GM18517 (cell line): ENCODE measurements around the gene RALGPS1.
"Not testable (repeated sequence)": the region's sequence is repeated elsewhere in the genome, so short reads cannot be mapped to it uniquely, and the experiment has no call there.

Experiments
- ATAC-seq: cut with Tn5 transposase; IDR thresholded peaks from one replicate; pipeline ENCODE4 v1.9.1; 2021; ENCODE audit warnings: mild to moderate bottlenecking, moderate library complexity; ENCODE audit not compliant: unreplicated experiment

RALGPS1 gene

DNA sequence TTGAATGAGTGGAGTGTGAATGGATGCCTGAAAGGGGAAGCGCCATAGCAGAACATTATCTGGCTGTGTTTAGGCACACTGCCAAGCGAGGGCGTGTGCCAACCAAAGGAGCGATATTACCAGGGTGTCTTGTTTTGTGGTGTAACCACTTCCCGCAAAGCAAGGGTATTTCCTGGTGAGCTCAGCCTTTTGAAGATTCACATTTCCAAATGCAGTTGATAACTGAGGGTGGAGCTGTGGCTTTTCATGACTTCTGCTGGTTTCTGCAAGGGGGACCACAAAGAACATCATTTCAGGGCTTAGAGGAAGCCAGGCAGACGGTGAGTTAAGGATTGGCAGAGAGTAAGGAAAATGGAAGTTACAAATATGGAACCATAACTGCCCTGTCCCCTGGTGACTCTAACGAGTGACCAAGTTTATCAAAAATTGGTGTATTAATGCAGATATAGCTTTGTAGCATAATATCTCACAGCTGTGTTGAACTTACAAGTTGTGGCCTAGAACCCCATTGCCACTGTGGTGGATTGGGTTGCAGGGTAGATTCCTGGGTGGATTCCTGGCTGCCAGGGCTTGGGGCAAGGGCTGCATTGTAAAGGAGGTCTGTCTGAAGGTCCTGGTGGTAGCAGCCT, 71.4 kb downstream of the RALGPS1 start:
- peak; percentile 78 for ATAC-seq

DNA sequence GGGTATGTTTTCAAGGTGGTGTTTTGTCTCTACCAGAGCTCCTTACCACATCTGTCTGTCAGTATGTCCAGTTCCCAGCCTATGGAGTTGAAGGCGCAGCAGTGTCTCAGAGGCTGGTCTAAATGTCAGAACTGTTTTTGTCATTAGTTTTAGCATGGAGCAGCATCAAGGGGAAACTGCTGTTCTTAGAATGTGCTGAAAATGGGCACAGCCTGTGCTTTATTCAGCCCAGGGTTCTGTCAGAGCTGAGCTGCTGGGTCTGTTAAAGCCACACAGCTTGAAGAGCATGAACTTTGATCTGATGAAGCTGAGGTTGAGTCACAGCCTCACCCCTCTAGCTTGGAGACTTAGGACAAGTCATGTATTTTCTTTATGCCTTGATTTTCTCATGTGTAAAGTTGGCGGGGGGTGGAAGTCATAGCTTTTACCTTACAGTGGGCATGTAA, 71.9 kb downstream of the RALGPS1 start:
- no peak for ATAC-seq

DNA sequence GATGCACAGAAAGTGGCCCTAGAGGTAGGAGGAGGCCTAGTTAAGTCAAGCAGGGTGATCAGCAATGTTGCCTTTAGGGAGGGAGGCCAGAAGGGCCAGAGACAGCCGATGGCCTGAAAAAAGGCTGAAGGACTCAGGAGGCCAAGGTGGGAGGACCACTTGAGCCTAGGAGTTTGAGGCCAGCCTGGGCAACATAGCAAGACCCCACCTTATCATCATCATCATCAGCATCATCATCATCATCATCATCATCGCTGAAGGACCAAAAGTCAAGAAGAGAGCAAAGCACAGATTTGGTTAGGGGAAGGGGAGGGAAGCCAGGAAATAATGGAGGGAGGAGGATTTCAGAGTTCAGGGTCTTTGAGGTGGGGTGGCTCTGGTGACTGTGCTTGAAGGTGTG, 74.3 kb downstream of the RALGPS1 start:
- no peak for ATAC-seq

DNA sequence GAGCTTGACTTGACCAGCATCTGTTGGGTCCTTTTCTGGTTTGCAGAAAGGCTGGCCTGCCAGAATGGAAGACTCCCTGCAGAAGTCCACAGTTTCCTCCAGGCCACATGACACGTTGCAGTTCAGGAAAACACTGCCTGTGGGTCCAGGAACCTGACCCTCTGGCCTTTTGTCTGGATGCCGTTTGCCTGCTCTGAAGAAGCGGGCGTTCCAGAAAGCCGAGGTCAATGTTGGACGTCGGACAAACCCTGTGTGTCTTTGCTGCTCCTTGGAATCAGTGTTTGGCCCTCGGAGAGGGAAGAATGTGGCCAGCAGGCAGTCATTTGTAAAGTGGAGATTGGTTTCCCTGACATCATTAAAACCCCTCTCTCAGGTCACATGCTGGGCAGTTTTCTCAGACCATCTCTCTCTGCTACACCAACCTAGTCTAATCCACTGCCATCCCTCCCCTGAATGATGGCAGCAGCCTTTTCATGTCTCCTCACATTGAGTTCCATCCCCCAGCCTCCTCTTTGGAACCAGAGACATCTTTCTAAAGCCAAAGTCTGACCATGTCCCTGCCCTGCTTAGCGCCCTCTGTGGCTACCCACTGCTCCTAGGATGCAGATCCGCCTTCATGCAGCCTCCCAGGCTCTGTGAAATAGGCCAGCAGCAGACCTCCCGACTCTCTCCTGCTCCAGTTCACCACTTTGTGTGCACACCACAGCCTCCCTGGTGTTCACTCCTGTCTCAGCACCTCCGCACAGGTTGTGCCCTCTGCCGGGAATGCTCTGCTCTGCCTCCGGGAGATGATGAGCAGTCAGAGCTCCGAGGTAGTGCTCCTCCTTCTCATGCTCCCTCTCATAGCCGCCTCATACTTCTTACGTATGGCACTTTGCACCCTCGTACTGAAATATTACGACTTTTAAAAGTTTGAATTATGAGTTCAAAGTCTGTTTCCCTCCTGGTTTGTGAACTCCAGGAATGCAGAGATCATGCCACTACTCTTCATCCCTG, 75.6 kb downstream of the RALGPS1 start:
- ATAC-seq = no peak

DNA sequence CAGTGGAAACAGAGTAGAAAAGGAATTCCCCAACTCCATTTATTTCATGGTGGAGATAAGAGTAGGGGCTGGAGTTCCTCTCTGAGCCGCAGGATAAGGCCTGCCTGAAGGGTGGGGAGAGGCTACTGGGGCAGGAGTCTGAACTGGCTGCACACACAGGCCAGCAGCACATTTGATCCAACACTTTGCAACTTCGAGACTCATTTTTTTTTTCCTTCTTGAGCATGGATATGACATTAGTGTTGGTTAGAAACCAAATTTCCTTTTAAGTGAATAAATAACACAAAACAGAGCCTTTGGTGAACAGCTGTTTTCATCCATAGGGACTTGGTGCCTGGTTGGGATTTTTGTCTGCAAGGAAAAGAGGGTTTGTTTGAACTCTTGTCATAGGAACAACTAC, 76.6 kb downstream of the RALGPS1 start:
- ATAC-seq = no peak

DNA sequence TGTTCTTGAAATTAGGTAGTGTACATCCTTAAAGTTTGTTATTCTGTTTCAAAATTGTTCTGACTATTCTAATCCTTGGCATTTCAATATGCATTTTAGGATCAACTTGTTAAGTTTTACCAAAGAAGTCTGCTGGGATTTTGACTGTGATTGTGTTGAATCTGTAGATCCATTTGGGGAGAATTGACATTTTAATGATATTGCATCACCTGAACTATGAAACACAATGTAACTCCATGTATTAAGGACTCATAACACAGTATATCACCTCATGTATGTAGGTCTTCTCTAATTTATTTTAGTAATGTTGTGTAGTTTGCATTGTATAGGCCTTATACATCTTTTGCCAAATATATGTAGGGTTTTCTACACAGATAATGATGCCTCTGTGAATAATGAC, 77.8 kb downstream of the RALGPS1 start:
- ATAC-seq = no peak

DNA sequence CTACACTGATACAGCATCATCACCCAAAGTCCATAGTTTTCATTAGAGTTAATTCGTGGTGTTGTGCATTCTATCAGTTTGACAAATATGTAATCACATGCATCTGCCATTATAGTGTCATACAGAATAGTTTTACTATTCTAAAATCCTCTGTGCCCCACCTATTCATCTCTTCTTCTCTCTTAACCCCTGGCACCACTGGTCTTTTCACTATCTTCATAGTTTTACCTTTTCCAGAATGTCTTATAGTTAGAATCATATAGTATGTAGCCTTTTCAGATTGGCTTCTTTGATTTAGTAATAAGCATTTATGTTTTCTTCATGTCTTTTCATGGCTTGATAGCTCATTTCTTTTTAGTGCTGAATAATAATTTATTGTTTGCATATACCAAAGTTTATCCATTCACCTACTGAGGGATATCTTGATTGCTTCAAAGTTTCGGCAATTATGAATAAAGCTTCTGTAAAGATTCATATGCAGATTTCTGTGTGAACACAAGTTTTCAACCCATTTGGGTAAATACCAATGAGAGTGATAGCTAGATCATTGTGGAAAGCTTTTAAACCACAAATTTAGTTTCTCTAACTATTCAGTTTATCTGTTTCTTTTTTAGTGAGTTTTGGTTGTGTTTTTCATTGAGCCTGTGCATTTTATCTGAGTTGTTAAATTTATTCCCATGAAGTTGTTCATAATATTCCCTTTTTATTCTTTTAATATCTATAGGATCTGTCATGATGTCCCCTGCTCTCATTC, 84.9 kb downstream of the RALGPS1 start:
- no peak for ATAC-seq

DNA sequence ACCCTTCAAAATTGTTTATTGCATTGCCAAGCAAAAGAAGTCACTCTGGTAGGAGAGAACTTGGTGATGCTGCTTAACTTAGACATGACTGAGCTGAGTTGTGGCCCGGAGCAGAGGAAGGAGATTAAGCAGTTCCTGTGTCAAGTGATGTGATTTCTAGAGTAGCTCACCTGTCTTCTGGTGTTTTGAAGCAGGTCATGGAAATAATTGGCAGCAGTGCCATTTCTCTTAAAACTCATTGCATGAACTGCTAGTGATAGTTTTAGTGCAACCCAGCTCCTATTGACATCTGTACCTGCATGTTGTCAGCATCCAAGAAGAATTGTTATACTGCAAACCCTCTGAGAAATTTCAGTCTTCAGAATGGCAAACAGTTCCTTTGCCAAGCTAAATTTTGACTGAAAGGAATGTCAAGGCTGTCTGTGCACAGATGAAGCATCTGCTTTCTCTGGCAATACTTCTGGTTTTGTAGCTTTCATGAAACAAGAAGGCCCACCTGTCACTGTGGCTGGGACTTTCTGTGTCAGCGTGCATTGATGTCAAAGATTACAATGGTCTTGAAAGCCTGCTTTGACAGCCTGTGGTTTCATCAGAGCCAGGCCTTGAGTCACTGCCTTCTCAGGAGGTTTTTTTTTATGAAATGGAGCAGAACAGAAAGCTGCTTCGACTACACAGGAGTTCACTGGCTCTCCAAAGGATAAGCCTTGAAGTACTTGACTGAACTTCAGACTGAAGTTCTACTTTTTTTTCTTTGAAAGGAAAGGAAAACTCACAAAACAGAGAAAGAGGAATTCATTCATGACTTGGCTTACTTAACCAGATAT, 90.6 kb downstream of the RALGPS1 start:
- peak; percentile 87 for ATAC-seq

DNA sequence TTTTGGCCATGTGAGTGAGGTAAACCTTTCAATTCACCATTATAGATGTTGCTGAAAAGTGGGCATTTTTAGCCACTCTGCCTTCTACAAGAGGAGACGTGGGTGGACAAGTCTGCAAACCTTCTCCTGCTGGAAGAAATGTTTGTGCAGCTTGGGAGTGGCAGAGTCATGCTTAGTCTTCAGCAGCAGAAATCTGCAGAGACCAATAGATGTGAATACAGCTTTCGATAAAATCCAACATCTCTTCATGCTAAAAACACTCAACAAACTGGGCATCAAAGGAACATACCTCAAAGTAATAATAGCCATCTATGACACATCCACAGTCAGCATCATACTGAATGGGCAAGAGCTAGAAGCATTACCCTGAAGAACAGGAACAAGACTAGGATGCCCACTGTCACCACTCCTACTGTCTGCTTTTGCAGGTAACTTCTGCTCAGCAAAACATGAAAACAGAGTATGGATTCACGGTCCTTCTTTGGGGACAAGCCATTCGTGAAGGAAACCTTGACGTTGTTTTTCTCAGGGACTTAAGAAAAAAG, 91.3 kb downstream of the RALGPS1 start:
- peak; percentile 19 for ATAC-seq

DNA sequence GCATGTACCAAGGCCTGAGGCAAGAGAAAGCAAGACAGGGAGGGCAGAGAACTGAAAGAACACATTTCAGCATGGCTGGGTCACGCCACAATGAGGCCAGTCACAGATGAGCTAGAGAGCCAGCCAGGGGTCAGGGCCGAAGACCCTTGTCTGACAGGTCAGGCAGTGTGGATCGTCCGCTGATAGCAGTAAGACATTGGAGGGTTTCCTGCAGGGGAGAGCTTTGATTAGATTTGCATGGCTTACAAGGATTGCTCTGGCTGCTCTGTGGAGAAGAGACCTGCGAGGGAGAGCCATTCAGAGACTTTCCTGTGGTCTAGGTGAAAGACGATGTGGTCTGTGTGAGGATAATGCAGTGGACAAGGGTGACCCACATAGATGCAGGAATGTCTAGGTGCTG, 93.1 kb downstream of the RALGPS1 start:
- no peak for ATAC-seq

DNA sequence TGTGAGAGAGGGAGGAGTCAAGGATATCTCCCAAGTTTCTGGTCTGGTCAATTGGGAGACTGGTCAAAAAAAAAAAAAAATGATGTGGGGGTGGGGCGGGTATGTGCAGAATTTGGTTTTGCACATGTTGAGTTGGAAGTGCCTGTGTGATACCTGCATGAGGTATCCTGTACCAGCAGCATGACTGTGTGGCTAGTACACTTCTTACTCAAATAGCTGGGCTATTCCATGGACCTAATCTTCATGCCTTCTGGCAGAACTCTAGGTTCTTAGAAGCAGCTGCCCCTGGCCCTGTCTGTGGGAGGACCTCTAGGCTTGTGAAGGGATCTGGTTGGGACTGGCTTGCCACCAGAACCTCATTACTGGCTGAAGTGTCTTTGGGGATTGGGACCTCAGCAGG, 93.5 kb downstream of the RALGPS1 start:
- no peak for ATAC-seq

DNA sequence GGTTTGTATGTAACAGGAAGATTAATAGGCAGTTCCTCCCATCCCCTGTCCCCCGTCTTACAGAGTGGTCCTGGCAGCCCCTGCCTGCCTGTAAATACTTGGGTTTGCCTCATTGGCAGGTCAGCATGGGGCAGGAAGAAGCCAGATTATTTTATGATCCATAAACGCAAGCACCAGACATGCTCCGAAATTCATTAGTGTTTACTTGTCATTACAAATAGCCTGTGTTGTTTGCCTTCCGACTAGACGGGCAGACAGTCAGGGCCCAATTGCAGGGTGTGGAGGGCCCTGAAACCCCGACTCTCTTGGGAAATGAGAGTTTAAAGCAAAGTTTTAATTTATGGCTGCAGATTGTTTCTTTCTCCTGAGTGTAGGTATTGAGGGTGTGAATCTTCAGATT, 97.2 kb downstream of the RALGPS1 start:
- ATAC-seq = no peak

DNA sequence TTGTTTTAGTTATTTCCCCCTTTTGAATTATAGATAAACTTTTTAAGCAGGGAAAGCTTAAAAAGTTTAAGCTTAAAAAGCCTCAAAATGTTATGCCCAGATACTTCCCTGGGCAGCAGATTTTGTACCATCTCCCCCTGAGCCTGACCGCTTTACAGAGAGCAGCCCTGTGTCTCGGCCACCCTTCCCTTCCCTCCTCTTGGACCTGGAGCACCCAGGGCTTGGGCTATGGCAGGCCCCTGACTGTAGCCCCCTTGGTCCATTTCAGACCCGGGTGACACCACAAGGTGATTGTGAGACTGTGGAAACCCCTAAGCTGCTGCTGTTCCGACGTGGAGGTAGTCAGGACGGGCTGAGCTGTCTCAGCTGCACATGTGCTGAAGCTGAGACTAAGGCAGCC, 97.7 kb downstream of the RALGPS1 start:
- ATAC-seq = no peak

DNA sequence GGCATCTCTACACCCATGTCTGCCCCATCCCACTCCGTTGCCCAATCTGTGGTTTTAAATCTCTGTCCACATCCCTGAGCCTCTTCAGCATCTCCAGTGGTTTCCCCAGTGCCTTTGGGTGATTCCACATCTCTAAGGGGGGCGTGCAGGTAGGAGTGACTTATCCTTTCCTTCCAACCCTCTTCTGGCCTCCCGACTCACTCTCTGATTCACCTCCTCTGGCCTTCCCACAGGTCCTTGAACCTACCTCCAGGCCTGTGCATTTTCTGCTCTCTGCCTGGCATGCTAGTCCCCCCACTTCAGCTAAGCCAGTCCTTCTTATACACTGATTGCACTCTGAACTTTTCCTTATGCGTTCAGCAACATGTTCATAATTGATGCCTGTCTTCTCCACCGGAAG, 99.0 kb downstream of the RALGPS1 start:
- ATAC-seq = no peak

DNA sequence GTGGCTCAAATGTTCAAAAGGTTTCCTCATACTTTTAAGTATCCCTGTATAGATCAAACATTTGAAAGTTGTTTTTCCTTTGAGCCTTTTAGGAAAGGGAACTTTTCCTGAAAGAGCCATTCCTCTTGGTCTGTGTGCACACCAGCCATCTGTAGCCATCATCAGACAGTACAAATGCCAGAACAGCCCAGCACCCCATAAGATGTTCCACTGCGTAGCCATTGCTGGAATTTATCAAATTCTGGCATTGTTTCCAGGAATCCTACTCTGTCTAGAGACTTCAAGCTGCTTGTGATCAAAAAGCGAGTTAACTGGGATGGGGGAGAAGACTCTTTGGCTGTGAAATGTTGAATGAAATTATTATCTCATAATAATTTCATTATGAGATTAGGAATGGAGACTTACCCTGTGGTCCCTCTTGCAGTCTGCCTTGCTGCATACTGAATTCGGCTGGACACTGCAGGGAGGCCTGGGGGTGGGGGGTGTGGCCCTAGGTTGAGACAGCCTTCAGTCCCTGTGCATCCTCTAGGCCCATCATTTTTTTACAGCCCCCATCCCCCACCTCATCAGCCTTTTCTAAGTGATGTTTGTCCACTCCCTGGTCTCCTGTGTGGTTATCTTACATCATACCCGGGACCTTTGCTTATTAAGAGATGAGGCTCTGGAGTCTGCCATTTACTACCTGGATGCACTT, 99.8 kb downstream of the RALGPS1 start:
- ATAC-seq = no peak

DNA sequence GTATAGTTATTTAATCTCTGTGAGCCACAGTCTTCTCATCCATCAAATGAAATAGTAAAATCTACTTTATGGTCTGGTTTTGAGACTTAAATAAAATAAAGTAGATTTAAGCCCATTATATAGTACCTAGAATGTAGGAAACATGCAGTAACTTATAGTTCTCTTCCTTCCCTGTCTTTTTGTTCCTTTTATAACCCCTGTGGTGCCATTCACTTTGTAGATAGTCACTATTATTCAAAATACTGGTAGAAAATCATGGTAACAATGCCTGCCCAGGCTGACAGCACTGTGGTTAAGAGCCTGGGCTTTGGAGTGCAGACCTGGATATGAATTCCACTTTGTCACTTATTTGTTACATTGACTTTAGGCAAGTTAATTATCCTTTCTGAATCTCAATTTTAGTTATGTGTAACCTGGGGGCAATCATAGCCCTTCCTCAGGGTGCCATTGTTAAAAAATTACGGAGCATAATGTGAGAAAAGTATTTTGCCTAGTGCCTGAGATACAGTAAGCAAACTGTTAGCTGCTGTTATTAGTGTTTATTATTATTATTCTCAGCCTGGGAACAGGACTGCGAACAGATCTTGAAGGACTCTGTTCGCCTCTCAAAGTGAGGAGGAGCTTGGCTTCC, 100.4 kb downstream of the RALGPS1 start:
- ATAC-seq = no peak

DNA sequence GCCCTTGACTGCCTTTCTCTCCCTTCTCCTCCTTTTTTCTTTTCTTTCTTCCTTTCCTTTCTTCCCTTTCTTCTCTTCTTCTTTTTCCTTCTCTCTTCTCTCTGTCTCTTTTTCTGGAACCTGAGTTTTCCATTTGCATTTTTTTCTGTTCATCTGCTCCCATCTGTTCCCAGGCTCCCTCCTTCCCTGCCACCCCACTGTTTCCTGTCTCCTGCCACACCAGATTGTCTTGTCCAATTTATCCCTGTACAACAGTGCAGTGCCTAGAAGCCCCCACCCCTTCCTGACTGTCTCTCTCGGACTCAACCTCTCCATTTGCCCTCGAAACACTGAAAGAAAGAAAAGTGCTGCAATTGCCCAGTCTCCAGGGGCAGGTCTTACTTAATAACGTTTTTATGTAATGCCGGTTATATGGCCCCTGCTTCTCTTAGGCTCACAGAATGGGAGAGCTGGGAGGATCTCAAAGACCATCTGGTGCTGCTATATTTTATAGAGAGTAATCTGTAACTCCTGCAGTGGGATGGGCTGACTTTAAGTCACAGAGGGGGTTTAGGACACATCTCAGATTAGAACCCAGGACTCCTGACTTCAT, 101.4 kb downstream of the RALGPS1 start:
- ATAC-seq = no peak

DNA sequence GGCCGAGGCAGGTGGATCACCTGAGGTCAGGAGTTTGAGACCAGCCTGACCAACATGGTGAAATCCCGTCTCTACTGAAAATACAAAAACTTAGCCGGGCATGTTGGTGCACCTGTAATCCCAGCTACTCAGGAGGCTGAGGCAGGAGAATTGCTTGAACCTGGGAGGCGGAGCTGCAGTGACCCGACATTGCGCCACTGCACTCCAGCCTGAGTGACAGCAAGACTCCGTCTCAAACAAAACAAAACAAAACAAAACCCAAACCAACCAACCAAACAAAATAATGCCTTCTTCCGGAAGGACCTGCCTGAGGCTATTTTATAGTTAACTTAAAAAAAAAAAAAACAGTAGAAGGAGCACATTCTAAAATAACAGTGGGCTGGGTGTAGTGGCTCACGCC, 103.4 kb downstream of the RALGPS1 start:
- ATAC-seq = not testable (repeated sequence)

DNA sequence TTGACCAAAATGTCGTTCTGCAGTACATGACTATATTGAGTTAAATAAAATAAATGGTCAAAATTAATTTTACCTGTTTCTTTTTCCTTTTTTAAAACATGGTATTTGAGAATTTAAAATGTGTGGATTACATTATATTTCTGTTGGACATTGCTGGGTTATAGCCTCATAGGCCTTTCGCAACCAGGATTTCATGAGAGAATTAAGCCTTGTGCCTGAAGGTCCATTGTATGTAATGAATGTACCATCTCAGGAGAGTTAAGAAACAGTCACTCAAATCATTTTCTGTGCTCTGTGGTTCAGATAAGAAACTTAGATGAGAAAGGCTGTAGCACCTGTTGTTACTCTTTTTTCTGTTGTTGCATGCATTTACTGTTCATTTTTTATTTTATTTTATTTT, 104.4 kb downstream of the RALGPS1 start:
- ATAC-seq = no peak
